Measurements from ENCODE around the gene BEAN1. TPM values are rescaled to one million over a fixed set of nuclear protein-coding genes. Genes with fewer than 3 reads are reported as not detected.

The BEAN1 gene
- total RNA-seq, 1 experiment from 2014 or later: 0.61 TPM

DNA sequence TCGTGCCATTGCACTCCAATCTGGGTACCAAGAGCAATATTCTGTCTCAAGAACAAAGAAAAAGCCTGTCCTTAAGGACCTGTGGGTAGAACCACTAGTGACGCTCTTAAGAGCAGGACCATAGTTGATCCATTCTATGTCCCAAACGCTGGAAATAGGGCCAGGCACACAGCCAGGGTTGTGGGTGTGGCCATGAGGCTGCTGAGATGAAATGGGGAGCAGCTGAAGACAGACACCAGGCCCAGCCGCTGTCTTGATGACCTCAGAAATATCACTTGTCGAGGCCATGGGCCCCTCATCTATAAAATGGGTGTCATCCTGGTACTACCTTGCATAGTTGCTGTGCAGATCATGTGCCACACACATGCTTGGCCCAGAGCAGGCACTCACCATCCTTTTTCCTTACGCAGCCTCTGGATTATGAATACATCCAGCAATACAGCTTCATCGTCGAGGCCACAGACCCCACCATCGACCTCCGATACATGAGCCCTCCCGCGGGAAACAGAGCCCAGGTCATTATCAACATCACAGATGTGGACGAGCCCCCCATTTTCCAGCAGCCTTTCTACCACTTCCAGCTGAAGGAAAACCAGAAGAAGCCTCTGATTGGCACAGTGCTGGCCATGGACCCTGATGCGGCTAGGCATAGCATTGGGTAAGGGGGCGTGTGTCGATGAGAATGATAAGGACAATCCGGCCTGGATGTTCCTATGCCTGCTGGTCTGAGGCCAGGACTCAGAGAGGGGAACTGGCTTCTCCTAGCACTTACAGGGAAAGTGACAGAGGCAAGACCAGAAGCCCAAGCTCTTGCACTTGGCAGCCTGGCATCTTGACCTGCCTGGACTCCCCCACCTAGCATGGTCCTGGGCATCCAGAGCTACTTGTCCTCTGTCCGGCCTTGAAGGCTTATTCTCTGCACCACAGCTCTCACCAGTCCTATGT, 35.1 kb upstream of the BEAN1 start:
- Histone ChIP-seq H3K9me3 (ENCODE audit: control insufficient read depth in 1 of 2, insufficient read depth in 1 of 2, low read depth in 1 of 2, low read length in 2 of 2) (no peaks in the 10 kb centered on the region), H2AFZ (ENCODE audit: low read depth, low read length, poor library complexity, severe bottlenecking) (no peak overlapping the region), H3K4me2 (ENCODE audit: low read length) (no peak overlapping the region), H3K27ac (ENCODE audit: low read depth, low read length) (no peak overlapping the region), H3K9me2 (ENCODE audit: insufficient read depth) (no peaks in the 10 kb centered on the region), H3K79me2 (ENCODE audit: insufficient read depth, low read length) (no peaks in the 10 kb centered on the region), H3K36me3 (ENCODE audit: control insufficient read depth in 1 of 2, insufficient read depth in 2 of 2, low read length in 2 of 2) (no peaks in the 10 kb centered on the region), H3K27me3 (ENCODE audit: insufficient read depth, low read length) (no peaks in the 10 kb centered on the region; the same call in 1 of the 2 replicates), H3K9ac (ENCODE audit: low read length) (no peak overlapping the region), H4K20me1 (ENCODE audit: insufficient read depth) (no peaks in the 10 kb centered on the region), H3K4me1 (ENCODE audit: control insufficient read depth in 1 of 2, insufficient read depth in 2 of 2, low read length in 2 of 2) (no peaks in the 10 kb centered on the region), H3K4me3 (replicated peaks in 1 of 2; ENCODE audit: low read depth in 1 of 2, low read length in 2 of 2) (no peak overlapping the region)
- ChIA-PET CTCF (no interaction called here), RAD21 (ENCODE audit: low non-redundant PET in 1 of 2, low total read pairs in 2 of 2, uncharacterized antibody in 2 of 2, unreplicated experiment in 2 of 2) (no interaction called here), POLR2A (no interaction called here)
- no TSS peak for BruUV-seq (replicated peaks)
- no peak for ATAC-seq
- intact Hi-C loops (cut with micrococcal nuclease): no loop called here
- DNase-seq (ENCODE audit: low read depth, low spot score): no peak
- TF ChIP-seq CEBPB (IDR thresholded peaks at IDR 0.05; ENCODE audit: low read depth) (no peak), EGR1 (IDR thresholded peaks at IDR 0.05; ENCODE audit: low read depth) (no peak), EZH2phosphoT487 (IDR thresholded peaks at IDR 0.05; ENCODE audit: borderline replicate concordance) (no peak), SP1 (IDR thresholded peaks at IDR 0.05; ENCODE audit: low read depth) (no peak), ZFX (IDR thresholded peaks at IDR 0.05) (no peak), EZH2 (IDR thresholded peaks at IDR 0.05) (no peak), SIN3A (IDR thresholded peaks at IDR 0.05; ENCODE audit: low read depth) (no peak), JUND (IDR thresholded peaks at IDR 0.05) (no peak), CBX3 (IDR thresholded peaks at IDR 0.05; ENCODE audit: low read depth) (no peak), POLR2AphosphoS5 (IDR thresholded peaks at IDR 0.05; ENCODE audit: low read depth, low read length) (no peak), ZNF274 (IDR thresholded peaks at IDR 0.05; ENCODE audit: low read depth, low read length) (no peak), YY1 (IDR thresholded peaks at IDR 0.05; ENCODE audit: extremely low read depth, insufficient replicate concordance, low read depth, low read length) (no peak), POLR2A (IDR thresholded peaks at IDR 0.05; ENCODE audit: borderline replicate concordance, extremely low read depth, insufficient read depth, insufficient read length) (no peak), ELF1 (IDR thresholded peaks at IDR 0.05; ENCODE audit: borderline replicate concordance, low read depth) (no peak), FOSL1 (IDR thresholded peaks at IDR 0.05; ENCODE audit: low read depth) (no peak)
- TF ChIP-seq, protein P1, sequence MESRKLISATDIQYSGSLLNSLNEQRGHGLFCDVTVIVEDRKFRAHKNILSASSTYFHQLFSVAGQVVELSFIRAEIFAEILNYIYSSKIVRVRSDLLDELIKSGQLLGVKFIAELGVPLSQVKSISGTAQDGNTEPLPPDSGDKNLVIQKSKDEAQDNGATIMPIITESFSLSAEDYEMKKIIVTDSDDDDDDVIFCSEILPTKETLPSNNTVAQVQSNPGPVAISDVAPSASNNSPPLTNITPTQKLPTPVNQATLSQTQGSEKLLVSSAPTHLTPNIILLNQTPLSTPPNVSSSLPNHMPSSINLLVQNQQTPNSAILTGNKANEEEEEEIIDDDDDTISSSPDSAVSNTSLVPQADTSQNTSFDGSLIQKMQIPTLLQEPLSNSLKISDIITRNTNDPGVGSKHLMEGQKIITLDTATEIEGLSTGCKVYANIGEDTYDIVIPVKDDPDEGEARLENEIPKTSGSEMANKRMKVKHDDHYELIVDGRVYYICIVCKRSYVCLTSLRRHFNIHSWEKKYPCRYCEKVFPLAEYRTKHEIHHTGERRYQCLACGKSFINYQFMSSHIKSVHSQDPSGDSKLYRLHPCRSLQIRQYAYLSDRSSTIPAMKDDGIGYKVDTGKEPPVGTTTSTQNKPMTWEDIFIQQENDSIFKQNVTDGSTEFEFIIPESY (IDR thresholded peaks at IDR 0.05; ENCODE audit: extremely low read depth, insufficient replicate concordance, low read length): no peak
- TF ChIP-seq, protein P2, sequence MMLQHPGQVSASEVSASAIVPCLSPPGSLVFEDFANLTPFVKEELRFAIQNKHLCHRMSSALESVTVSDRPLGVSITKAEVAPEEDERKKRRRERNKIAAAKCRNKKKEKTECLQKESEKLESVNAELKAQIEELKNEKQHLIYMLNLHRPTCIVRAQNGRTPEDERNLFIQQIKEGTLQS (IDR thresholded peaks at IDR 0.05): no peak
- TF ChIP-seq, protein P3, sequence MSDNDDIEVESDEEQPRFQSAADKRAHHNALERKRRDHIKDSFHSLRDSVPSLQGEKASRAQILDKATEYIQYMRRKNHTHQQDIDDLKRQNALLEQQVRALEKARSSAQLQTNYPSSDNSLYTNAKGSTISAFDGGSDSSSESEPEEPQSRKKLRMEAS (IDR thresholded peaks at IDR 0.05): no peak
- TF ChIP-seq, protein P4, sequence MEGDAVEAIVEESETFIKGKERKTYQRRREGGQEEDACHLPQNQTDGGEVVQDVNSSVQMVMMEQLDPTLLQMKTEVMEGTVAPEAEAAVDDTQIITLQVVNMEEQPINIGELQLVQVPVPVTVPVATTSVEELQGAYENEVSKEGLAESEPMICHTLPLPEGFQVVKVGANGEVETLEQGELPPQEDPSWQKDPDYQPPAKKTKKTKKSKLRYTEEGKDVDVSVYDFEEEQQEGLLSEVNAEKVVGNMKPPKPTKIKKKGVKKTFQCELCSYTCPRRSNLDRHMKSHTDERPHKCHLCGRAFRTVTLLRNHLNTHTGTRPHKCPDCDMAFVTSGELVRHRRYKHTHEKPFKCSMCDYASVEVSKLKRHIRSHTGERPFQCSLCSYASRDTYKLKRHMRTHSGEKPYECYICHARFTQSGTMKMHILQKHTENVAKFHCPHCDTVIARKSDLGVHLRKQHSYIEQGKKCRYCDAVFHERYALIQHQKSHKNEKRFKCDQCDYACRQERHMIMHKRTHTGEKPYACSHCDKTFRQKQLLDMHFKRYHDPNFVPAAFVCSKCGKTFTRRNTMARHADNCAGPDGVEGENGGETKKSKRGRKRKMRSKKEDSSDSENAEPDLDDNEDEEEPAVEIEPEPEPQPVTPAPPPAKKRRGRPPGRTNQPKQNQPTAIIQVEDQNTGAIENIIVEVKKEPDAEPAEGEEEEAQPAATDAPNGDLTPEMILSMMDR (IDR thresholded peaks at IDR 0.05 in 2 of 3, conservative IDR thresholded peaks at IDR 0.05 in 1 of 3; ENCODE audit: borderline replicate concordance in 1 of 3, insufficient read depth in 1 of 3, low read depth in 2 of 3, low read length in 2 of 3): no peak

Measured in HCT116 (cell line).